ENCODE results near the gene NXPH4. TPM values are rescaled to one million over a fixed set of nuclear protein-coding genes. Genes with fewer than 3 reads are reported as not detected.

Gene NXPH4
- total RNA-seq, 4 donors from 2014 or later = 0.56 to 2.4 (median 1.4) TPM; not detected in 1

DNA sequence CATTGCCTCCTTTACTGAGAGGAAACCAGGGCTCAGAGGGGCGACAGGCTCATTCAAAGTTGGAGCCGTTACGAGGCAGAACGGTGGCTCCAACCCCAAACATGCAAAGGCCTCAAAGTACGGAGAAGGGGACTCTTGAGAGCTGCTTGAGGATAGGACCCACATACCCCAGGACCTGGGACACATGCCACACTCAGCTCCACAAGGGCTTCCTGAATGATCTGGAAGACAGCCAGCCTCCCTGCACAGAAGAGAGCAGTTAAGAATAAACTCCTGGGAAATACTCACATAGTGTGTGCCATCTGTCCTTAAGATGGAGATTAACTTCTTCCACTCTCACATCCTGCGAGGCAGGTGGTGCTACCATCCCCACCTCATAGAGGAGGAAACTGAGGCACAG, 26.6 kb upstream of the NXPH4 start:
- DNase-seq (ENCODE audit: low spot score) (no peak), ATAC-seq (ENCODE audit: low FRiP score) (no peak)
- TF ChIP-seq, protein P1, sequence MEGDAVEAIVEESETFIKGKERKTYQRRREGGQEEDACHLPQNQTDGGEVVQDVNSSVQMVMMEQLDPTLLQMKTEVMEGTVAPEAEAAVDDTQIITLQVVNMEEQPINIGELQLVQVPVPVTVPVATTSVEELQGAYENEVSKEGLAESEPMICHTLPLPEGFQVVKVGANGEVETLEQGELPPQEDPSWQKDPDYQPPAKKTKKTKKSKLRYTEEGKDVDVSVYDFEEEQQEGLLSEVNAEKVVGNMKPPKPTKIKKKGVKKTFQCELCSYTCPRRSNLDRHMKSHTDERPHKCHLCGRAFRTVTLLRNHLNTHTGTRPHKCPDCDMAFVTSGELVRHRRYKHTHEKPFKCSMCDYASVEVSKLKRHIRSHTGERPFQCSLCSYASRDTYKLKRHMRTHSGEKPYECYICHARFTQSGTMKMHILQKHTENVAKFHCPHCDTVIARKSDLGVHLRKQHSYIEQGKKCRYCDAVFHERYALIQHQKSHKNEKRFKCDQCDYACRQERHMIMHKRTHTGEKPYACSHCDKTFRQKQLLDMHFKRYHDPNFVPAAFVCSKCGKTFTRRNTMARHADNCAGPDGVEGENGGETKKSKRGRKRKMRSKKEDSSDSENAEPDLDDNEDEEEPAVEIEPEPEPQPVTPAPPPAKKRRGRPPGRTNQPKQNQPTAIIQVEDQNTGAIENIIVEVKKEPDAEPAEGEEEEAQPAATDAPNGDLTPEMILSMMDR (IDR thresholded peaks at IDR 0.05) = no peak

DNA sequence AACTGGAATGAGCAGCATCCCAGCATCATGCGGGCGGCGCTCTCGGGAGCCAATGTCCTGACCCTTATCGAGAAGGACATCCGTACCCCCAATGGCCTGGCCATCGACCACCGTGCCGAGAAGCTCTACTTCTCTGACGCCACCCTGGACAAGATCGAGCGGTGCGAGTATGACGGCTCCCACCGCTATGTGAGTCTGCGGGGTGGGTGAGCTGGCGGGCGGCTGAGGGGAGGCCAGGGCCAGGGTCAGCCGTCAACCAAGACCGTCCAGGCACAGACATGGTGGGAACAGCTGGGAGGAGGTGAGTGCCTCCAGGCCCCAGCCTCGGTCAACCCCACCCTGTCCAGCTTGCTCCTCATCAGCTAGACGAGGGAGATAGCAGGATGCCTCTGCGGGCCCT, 25.8 kb upstream of the NXPH4 start:
- no peak for ATAC-seq (ENCODE audit: low FRiP score)
- TF ChIP-seq, protein P1 (IDR thresholded peaks at IDR 0.05) = no peak

DNA sequence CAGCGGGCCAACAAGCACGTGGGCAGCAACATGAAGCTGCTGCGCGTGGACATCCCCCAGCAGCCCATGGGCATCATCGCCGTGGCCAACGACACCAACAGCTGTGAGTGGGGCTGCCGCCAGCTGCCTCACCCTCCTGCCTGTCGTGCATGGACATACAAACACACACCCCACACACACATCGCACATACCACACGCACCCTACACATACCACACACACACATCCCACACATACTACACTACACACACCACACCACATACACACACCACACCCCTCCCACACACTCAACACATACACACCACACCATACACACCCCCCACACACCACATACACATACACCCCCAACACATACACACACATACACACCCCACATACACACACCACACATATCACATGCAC, 25.2 kb upstream of the NXPH4 start:
- ATAC-seq (ENCODE audit: low FRiP score) = no peak
- DNase-seq (ENCODE audit: low spot score) = no peak
- TF ChIP-seq, protein P1 (IDR thresholded peaks at IDR 0.05) = no peak

More for the DNA sequence above, 25.8 kb upstream of the NXPH4 start:
- DNase-seq (ENCODE audit: low spot score) = no peak

DNA sequence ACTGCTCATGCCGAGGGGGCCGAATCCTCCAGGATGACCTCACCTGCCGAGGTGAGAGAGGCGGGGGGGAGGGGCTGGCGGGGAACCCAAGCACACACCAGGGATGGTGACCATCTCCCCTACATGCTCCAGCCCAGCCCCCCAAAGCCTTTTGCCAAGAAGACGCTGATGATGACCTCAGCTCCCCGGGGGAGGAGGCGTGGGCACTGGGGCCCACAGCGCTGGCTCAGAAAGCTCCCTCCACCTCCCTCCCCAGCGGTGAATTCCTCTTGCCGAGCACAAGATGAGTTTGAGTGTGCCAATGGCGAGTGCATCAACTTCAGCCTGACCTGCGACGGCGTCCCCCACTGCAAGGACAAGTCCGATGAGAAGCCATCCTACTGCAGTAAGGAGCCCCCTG, 23.7 kb upstream of the NXPH4 start:
- DNase-seq (ENCODE audit: low spot score) (no peak), ATAC-seq (ENCODE audit: low FRiP score) (no peak)
- TF ChIP-seq, protein P1 (IDR thresholded peaks at IDR 0.05) = no peak

DNA sequence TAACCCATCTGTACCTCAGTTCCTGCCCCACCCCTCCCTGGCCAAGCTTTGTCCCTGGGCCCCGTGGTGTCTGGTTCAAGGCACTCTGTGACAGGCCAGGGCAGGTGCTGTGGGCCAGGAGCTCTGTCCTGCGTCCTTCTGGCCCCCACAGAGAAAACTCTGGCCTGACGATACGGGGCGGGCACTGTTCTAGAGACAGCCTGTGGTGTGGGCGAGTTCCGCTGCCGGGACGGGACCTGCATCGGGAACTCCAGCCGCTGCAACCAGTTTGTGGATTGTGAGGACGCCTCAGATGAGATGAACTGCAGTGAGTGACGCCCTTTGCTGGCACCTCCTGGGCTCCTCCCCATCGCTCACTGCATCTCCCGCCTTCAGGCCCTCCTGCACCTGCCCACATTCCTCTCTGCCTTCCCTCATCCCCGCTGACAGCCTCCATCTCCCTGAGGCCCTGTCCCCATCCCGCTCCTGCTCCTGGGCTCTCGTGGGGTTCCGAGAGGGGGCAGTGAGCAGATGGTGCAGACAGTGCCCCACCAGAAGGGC, 22.8 kb upstream of the NXPH4 start:
- ATAC-seq (ENCODE audit: low FRiP score) (no peak), DNase-seq (ENCODE audit: low spot score) (no peak)
- TF ChIP-seq, protein P1 (IDR thresholded peaks at IDR 0.05) = no peak

DNA sequence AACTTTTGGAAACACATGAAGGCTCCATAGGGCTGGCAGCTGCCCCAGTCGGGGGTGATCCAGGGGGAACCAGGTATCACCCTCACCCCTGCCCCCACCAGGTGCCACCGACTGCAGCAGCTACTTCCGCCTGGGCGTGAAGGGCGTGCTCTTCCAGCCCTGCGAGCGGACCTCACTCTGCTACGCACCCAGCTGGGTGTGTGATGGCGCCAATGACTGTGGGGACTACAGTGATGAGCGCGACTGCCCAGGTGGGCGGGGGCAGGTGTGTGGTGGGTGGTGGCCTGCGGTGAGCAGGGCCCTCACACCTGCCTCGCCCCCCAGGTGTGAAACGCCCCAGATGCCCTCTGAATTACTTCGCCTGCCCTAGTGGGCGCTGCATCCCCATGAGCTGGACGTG, 22.3 kb upstream of the NXPH4 start:
- DNase-seq (ENCODE audit: low spot score) (no peak), ATAC-seq (ENCODE audit: low FRiP score) (no peak)
- TF ChIP-seq, protein P1 (IDR thresholded peaks at IDR 0.05) = no peak

DNA sequence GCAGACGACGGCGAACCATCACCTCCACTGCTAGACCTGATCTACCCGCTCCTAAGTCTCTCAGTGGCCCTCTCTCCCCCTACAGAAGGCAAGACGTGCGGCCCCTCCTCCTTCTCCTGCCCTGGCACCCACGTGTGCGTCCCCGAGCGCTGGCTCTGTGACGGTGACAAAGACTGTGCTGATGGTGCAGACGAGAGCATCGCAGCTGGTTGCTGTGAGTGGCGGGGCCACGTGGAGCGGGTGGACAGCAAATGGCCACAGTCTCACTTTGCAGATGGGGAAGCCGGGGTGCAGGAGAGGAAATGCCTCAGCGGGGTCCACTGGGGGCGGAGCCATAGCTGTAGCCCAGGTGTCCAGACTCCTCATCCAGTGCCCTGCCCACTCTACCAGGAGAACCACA, 21.4 kb upstream of the NXPH4 start:
- no peak for DNase-seq (ENCODE audit: low spot score)
- TF ChIP-seq, protein P1 (IDR thresholded peaks at IDR 0.05) = no peak
- ATAC-seq (ENCODE audit: low FRiP score) = no peak

Measured in omental fat pad (tissue), 4 donors.